Stimulated activated CD8-positive, alpha-beta memory T cell treated with anti-CD3 and anti-CD28 coated beads, Interleukin-7, amount 100 ng/mL, for 1 hour (primary cell): ENCODE results near the gene FBXO17.
A peak's percentile ranks its signal among the peaks of the same experiment; 100 is the strongest.
"Not testable (repeated sequence)": the region's sequence is repeated elsewhere in the genome, so short reads cannot be mapped to it uniquely, and the experiment has no call there.

Experiments
- DNase-seq, 2 donors: peaks; one replicate each; pipeline ENCODE4 v3.0.0-alpha.2; 2020; ENCODE audit warnings: low read depth in 2 of 2

The FBXO17 gene

DNA sequence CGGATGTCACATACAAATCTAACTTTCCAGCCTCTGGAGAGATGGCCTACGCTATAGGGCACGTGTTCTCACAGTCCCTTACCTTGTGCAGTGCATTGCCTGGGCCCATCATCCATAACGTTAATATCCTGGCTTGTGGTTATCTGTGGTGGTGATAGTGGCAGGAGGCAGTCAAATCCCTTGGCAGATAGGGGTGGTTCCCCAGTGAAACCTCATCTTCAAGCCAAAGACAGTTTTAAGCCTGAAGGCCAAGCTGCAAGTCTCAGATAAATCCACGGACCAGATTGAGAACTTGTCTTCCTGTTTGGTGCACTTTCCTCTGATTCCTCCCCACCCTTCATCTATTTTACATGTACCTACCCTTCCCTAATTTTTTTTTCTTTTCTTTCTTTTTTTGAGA is 4.3 kb upstream of the FBXO17 start:
- no peak for DNase-seq

DNA sequence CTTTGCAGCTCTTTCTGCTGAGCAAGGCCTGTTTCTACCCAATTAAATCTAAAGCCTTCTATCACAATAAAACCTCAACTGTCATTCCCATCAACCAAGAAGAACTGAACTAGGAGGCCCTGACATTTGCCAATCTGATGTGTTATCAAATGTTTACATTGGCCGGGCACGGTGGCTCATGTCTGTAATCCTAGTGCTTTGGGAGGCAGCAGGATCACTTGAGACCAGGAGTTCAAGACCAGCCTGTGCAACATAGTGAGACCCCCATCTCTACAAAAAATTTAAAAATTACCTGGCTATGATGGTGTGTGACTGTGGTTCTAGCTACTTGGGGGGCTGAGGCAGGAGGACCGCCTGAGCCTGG is 2.8 kb upstream of the FBXO17 start:
- DNase-seq = no peak

DNA sequence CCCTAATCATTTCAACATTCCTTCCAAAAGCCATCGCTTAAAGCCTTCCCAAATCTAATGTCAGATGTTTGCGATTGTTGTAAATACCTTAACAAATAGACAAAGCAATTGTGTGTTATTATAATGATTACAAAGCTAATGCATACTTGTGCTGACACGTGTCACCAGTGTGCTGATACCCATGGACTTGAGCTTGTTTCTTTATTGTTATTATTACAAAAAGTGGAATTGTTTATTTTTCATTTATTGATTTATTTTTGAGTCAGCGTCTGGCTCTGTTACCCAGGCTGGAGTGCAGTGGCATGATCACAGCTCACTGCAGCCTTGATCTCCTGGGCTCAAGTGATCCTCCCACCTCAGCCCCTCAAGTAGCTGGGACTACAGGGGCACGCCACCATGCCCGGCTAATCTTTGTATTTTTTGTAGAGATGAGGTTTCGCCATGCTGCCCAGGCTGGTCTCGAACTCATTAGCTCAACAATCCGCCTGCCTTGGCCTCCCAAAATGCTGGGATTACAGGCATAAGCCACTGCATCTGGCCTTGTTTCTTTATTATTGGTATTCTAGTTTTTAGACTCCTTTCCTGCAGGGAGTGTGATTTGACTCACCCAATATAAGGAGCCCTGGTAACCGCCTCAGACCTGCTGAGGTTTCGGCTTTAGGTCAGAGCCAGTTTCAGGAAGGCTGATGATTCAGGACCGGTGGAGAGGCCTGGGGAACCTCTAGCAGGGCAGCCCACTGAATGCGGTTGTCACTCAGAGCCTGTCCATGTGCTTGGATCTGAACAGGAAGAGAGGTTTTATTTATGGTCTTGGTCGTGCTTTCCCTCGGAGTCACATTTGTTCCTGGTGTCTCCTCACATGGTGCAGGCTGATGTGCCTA is 2.1 kb upstream of the FBXO17 start:
- DNase-seq = no peak

DNA sequence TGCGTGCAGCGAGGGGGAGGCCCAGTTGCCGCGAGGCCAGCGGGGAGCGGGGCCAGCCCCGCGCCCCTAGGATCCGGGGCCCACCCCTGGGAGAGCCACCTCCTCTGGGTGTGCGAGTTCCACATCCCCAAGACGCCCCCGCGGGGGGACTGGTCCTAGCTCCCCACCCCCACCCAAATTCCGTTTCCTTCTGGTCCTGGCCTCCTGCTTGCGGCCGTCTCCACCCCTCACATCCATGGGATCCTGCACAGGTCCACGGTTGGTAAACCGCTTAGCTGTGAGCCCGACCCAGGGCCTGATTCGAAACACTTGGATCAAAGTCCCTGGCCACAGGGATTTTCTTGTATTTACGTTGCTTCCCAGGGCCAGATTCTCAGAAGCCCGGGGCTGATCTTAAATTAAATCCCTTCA is 324 bp upstream of the FBXO17 start:
- DNase-seq = no peak

DNA sequence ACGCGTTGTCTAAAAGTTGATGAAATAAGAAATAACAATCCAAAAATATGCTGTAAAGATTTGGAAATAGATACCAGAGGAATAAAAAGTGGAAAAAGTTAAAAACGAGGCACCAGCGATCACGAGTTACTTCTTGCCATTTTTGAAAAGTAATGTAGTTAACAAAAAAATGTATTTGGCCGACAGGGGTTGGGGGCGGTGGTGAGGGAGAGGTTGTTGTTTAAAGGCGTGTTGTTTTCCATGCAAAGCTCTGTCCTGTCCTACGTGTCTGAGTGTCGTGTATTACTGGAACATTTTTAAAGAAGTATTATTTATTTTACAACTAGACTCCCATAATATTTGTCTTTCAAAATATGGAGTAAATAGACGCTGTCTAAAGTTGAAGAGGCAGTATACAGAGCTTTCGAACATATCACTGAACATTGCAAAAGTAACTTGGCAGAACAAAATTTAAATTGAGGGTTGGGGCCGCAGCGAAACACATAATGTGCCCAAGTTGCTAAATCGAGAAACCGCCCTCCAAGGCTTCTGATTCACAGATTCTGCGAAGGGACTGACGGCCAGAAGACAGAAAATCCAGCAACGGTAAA is 823 bp downstream of the FBXO17 start:
- no peak for DNase-seq

DNA sequence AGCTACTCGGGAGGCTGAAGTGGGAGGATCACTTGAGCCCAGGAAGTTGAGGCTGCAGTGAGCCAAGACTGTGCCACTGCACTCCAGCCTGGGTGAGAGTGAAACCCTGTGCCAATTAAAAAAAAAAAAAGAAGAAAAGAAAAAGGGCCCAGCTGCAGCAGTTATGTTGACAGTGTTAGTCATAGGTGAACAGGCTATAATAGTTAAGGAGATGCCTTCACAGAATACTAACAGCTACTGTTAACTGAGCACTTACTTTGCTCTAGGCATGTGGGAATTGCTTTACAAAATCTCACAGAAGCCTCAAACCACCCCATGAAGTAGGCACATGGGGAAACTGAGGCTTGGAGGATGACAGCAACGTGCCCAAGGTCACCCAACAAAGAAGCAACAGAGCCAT is 3.9 kb downstream of the FBXO17 start:
- DNase-seq = no peak

DNA sequence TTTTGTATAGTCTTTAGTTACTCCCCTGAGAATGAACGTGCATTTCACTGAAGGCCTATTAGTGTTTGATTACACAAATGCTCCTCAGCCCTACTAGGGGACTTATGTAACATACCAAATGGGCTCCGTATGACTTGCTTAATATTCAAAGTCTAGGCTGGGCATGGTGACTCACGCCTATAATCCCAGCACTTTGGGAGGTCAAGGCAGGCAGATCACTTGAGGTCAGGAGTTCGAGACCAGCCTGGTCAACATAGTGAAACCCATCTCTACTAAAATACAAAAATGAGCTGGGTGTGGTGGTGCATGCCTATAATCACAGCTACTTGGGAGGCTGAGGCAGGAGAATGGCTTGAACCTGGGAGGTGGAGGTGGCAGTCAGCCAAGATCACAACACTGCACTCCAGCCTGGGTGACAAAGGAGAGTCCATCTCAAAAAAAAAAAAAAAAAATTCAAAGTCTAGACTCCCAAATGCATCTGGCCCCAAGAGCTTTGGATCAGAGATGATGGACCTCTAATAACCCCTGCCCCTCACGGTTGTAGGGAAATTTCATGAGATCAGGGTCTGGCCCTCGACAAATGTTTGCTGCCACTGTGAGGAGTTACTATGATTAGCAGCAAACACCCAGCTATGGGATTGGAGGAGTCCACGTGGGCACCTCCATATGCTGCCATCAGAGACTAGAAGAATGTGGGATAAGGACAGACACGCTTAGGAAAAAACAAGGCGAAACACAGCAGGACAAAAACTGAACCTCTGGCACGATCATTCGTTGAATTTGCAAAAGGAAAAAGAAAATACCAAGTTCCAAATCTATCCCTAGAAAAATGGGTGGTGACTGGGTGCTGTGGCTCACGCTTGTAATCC is 4.6 kb downstream of the FBXO17 start:
- DNase-seq = no peak

DNA sequence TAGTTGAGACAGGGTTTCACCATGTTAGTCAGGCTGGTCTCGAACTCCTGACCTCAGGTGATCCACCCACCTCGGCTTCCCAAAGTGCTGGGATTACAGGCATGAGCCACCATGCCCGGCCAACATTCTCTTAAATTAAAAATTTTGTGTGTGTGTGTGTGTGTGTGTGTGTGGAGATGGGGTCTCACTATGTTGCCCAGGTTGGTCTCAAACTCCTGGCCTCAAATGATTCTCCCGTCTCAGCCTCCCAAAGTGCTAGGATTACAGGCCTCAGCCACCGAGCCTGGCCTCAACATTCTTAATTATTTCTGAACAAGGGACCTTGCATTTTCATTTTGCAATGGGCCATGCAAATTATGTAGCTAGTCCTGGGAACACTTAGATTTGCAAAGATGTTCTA is 9.4 kb downstream of the FBXO17 start:
- not testable (repeated sequence) for DNase-seq

DNA sequence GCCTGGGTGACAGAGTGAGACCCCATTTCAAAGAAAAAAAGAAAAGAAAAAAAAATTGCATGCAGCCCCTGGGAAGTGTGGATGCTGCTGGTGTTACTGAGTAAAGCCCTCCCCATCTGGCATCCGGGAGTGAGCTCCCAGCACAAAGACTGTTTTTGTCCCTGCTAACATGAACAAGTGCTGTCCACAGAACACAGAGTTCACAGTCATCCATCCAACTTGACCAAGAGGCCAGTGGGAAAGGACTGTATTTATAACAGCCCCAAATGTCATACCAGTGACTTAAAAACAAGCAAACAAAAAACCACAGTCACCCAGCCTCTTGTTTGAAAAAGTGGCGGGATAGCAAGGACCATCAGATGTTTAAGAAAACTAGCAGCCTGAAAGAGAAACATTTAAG is 10.8 kb downstream of the FBXO17 start:
- no peak for DNase-seq

DNA sequence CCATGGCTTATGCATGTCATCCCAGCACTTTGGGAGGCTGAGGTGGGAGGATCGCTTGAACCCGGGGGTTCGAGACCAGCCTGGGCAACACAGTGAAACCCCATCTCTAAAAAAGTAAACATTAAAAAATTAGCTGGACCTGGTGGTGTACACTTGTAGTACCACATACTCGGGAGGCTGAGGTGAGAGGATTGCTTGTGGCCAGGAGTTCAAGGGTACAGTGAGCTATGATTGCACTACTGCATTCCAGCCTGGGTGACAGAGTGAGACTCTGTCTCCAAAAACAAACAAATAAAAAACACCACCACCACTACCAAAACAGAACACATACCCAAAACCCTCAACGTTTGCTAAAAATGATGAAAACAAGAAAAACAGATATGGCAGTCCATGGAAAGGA is 15.9 kb downstream of the FBXO17 start:
- no peak for DNase-seq

DNA sequence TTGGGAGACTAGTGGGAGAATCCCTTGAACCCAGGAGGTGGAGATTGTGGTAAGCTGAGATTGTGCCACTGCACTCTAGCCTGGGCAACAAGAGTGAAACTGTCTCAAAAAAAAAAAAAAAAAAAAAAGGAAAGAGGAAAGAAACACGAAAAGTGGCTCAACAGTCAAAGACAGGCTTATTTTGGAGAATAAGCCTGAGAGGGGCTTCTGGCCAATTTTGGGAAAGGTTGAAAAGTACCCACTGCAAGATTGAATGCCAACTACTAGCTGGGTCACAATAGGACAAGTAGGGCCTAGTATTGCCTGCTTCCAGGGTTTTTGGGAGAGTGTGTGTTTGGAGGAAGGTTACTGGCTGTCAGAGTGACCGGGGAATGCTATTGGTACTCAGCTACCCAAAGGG is 17.2 kb downstream of the FBXO17 start:
- DNase-seq = no peak

DNA sequence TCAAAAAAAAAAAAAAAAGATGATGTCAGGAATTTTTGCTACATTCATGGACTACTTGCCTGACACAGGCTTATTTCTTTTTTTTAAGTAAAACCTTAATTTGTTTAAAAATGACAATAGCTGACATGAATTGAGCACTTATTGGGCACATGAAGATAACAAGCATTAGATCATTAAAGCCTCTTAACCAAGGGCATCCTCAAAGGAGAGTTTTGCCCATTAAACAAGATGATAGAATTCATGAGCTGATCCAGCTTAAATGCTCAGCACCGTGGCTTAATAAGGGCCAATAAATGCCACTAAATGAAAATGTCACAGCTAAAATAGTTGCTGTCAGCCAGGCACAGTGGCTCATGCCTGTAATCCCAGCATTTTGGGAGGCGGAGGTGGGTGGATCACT is 19.3 kb downstream of the FBXO17 start:
- no peak for DNase-seq

DNA sequence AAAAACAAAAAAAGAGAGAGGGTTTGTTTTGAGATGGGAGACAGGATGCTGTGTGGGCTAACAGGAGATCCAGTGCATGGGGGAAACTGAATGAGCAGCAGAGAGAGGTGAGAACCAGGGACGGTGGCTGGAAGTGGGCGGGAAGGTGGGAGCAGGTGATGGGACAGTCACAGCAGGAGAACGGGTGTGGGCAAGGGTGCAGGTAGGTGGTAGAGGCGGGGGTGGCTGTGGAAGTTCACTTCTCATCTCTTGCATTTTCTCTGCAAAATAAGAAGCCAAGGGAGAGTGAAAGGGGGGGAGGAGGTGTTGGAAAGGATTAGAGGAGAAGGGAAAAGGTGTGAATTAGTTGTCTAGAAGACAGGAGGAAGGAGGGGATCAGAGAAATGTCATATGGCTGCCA is 21.9 kb downstream of the FBXO17 start:
- no peak for DNase-seq

DNA sequence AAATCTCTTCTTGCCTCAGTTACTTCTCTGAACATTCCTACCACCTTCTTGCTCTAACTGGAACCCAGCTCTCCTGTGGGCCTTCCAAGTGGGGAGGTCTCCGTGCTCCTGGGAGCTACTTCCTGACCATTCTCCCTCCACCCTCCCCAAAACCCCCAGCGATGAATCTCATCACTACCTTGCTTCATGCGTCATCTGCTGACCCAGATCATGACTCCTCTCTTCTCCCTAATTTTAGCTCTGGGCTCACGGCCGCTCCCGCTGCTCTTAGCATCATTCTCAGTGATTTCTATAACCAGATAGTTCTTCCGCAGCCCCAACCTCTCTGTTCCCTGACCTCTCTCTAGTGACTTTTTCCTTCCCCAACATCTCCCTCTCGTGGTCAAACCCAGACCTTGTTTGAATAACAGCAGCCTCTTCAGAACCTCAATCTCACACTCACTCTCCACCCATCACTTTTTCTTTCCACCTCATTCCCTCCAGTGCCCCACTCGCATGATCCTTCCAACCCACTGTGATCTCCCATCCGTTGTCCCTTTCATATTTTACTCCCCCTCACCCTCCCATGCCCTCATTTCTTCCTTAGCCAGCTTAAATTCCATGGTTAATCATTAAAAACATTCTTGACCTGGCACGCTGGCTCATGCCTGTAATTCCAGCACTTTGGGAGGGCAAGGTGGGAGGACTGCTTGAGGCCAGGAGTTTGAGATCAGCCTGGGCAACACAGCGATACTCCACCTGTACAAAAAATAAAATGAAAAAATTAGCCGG is 23.0 kb downstream of the FBXO17 start:
- DNase-seq = no peak

DNA sequence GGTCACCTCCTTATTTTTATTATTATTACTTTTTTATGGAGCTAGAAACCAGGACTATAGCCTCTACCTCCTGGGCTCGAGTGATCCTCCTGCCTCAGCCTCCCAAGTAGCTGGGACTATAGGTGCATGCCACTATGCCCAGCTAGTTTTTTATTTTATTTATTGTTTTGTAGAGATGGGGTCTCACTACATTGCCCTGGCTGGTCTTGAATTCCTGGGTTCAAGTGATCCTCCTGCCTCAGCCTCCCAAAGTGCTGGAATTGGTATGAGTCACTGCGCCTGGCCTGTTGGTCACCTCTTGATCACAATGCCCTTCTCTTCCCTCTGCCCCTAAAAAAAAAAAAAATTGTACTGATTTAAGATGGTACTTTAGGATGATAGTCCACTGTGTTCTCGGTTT is 24.4 kb downstream of the FBXO17 start:
- DNase-seq = no peak

DNA sequence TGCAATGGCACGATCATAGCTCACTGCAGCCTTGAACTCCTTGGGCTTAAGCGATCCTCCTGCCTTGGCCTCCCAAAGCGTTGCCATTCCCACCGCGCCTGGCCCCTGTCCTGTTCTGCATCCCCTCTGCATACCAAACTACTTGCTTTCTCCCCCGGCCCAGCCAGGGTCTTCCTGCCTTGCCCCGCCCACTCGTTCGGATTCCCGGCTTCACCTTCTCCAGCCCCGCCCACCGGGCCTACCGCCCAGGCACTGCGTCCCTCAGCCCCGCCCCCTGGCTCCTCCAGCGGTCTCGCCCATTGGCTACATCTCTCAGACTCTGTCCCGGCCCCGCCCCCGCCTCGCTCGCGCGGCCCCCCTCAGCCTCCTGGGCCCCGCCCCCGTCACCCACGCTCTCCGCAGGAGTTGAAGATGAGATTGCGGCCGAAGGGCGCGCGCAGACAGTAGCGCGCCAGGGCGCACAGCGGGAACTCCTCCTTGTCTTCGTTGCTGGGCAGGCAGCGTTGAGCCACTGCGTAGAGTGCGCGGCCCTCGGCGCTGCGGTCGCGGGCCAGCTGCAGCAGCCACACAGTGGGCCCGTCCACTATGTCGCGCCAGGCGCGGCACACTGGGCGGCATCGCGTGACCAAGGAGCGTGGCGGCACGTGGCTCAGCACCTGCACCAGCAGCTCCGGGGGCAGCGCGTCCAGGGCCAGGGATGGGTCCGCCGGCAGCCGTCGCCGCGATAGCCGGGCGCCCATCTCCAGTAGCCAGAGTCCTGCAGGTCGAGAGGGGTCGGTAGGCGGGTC is 25.8 kb downstream of the FBXO17 start:
- DNase-seq = peak; percentile 39 to 66

DNA sequence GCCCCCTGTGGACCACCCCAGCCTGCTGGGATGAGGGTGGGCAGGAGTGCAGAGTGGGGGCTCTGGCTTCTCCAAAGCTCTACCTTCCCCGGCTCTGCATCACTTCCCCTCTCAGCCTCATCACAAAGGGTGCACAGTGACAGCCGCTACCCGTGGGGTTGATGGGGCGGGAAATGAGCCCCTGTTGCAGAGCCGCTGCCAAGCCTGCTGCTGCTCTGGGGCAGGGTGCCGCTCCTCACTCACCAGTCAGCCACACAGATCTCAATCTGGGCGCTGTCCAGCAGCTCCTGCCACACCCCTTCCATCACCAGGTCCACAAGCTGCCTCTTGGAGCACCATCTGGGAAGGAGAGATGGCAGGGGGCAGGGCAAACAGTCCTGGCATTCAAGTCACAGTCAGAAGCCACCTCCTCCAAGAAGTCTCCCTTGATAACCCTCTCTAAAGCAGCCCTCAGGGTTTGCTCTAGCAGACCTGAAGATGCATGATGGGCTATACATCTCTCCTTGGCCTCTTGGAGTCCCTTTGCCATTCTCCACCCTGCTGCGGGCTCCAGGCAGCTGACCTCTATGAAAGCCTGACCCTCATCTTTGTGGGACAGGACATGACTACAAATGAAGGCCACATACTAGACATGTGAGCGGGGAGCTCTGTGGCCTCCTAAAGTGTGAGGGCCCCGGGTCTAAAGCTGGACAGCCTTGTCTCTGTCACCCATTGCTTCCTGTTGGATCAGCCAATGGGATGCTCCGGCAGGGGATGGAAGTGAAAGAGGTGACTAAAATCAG is 29.1 kb downstream of the FBXO17 start:
- no peak for DNase-seq

DNA sequence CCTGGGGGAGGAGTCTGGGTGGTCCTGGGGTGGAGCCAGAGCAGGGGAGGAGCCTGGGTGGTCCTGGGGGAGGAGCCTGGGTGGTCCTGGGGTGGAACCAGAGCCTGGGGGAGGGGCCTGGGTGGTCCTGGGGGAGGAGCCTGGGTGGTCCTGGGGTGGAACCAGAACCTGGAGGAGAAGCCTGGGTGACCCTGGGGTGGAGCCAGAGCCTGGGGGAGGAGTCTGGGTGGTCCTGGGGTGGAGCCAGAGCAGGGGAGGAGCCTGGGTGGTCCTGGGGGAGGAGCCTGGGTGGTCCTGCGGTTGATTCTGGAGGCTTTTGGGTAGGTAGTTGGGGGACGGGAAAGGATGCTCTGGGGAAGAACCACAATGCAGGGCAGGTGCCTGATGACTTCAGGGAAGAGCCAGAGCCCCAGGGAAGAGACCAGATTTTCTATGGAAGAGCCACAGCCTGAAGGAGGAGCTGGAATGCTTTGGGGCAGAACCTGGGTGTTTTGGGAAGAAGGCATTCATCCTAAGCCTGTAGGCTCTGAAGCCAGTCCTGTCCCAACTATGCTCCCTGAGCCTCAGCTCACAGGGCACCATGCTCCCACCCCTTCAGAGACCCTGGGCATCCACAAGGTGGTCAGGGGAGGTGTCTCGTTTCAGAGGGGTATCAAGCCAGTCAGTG is 29.8 kb downstream of the FBXO17 start:
- no peak for DNase-seq

DNA sequence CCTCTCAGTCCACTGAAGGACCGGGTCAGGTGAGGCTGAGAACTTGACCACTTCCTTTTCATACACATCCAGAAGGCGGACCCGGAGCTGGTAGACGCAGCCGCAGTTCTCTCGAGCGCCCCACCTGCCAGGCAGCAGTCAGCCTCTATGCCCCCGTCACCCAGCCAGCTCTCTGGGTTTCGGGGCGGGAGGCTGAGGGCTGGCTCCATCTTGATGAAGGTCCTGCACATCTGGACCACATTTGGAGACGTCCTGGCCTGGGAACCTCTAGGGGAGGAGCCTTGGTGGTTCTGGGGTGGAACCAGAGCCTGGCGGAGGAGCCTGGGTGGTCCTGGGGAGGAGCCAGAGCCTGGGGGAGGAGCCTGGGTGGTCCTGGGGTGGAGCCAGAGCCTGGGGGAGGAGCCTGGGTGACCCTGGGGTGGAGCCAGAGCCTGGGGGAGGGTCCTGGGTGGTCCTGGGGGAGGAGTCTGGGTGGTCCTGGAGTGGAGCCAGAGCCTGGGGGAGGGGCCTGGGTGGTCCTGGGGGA is 30.5 kb downstream of the FBXO17 start:
- no peak for DNase-seq
